ENCODE data around the gene GRB7.

Gene GRB7

GRCh38 chr17:39781861-39782213 lies 44.1 kb downstream of the GRB7 start:
- no peak for TF ChIP-seq CTCF (IDR thresholded peaks at IDR 0.05; ENCODE audit: borderline replicate concordance, insufficient read depth, low read depth, low read length)
- no peak overlapping the region for H3K4me3 ChIP-seq (ENCODE audit: low read depth, low read length)

GRCh38 chr17:39782481-39782880 lies 44.7 kb downstream of the GRB7 start:
- H3K4me3 ChIP-seq (ENCODE audit: low read depth, low read length) = no peak overlapping the region
- TF ChIP-seq CTCF (IDR thresholded peaks at IDR 0.05; ENCODE audit: borderline replicate concordance, insufficient read depth, low read depth, low read length) = no peak

- H3K4me3 ChIP-seq (ENCODE audit: low read depth, low read length) = no peak overlapping the region
- no peak for TF ChIP-seq CTCF (IDR thresholded peaks at IDR 0.05; ENCODE audit: borderline replicate concordance, insufficient read depth, low read depth, low read length)
Measured at GRCh38 chr17:39782980-39783379, 45.2 kb downstream of the GRB7 start.

GRCh38 chr17:39787041-39787440 lies 49.3 kb downstream of the GRB7 start:
- no peak for TF ChIP-seq CTCF (IDR thresholded peaks at IDR 0.05; ENCODE audit: borderline replicate concordance, insufficient read depth, low read depth, low read length)
- H3K4me3 ChIP-seq (ENCODE audit: low read depth, low read length) = no peak overlapping the region

GRCh38 chr17:39787743-39788484 lies 50.2 kb downstream of the GRB7 start:
- TF ChIP-seq CTCF (IDR thresholded peaks at IDR 0.05; ENCODE audit: borderline replicate concordance, insufficient read depth, low read depth, low read length) = no peak
- no peak overlapping the region for H3K4me3 ChIP-seq (ENCODE audit: low read depth, low read length)

GRCh38 chr17:39791111-39791992 lies 53.6 kb downstream of the GRB7 start:
- no peak for TF ChIP-seq CTCF (IDR thresholded peaks at IDR 0.05; ENCODE audit: borderline replicate concordance, insufficient read depth, low read depth, low read length)
- H3K4me3 ChIP-seq (ENCODE audit: low read depth, low read length) = no peak overlapping the region

Data from GM12875 (cell line).